ENCODE data around the gene C19orf12.

C19orf12 gene

GRCh38 chr19:29664753-29665214, 50.3 kb downstream of the C19orf12 start:
- FAIRE-seq (peak; percentile 63), DNase-seq (ENCODE audit: low spot score) (no peak)

DNA sequence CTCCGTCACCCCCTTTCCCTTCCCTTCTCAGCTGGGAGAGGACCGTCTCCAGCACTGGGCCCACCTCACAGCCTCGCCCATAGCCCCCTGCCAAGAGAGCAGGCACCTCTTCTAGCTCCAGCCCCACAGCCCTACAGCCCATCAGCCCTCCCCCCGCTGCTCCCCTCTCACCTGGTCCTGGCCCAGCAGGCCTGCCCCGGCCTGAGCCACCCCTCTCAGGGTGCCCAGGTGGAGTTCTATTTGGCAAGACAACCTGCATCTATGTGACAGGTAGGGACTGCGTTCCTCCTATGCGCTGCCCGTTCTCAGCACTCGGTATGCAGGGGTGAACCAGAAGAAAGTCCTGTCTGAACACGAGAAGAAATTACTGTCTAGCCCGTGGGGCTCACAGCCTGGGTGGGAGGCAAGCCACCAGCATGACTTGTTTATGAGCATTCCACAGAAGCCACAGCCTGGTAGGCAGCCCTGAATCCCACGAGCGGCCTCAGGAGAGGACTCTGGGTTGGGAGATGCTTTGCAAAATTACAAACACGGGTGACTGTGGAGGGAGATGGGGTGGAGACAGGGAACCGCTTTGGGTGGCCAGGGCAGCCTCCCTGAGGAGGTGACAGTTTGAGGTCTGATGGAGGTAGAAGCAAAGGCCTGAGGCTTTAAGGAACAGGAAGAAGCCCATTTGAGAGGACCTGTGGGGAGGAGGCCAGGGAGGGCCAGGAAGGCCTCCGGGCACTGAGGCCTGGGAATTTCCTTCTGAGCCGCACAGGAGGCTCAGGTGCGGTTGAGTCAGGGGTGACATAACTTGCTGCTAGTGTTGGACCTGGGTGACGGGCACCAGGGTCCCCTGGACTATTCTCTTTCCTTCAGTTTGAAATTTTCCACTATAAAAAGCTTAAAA, 51.0 kb downstream of the C19orf12 start:
- peak; percentile 72 for FAIRE-seq
- peak; percentile 30 for DNase-seq (ENCODE audit: low spot score)

- DNase-seq (ENCODE audit: low spot score) (peak; percentile 89), FAIRE-seq (peak; percentile 97)
Observed at GRCh38 chr19:29662604-29663404, 52.3 kb downstream of the C19orf12 start.

GRCh38 chr19:29662278-29662603, 52.8 kb downstream of the C19orf12 start:
- DNase-seq (ENCODE audit: low spot score) (no peak), FAIRE-seq (no peak)

GRCh38 chr19:29660835-29661234, 54.2 kb downstream of the C19orf12 start:
- DNase-seq (ENCODE audit: low spot score) (peak; percentile 4), FAIRE-seq (peak; percentile 89)

DNA sequence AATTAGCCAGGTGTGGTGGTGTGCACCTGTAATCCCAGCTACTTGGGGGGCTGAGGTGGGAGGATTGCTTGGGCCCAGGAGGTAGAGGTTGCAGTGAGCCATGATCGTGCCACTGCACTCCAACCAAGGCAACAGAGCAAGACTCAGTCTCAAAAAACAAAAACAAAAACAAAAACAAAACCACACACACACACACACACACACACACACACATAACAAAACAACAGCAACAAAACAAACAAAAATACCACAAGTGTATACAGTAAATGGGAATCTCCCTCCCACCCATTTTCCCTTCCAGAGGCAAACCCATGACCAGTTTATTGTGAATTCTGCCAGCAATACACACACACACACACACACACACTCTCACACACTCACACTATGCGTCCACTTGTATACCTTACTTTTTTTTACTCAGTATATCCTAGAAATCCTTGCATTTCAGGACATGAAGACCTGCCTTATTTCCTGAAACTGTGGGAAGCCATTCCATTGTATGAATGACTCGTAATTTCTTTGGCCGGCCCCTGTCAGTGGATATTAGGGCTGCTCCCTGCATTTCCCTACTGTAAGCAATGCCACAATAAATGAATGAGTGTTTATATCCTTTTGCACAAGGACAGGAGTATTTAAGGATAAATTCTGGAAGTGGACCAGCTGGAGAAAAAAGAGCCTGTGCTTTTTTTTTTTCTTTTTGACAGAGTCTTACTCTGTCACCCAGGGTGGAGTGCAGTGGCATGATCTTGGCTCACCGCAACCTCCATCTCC, 56.7 kb downstream of the C19orf12 start:
- peak; percentile 4 for DNase-seq (ENCODE audit: low spot score)
- peak; percentile 35 for FAIRE-seq

DNA sequence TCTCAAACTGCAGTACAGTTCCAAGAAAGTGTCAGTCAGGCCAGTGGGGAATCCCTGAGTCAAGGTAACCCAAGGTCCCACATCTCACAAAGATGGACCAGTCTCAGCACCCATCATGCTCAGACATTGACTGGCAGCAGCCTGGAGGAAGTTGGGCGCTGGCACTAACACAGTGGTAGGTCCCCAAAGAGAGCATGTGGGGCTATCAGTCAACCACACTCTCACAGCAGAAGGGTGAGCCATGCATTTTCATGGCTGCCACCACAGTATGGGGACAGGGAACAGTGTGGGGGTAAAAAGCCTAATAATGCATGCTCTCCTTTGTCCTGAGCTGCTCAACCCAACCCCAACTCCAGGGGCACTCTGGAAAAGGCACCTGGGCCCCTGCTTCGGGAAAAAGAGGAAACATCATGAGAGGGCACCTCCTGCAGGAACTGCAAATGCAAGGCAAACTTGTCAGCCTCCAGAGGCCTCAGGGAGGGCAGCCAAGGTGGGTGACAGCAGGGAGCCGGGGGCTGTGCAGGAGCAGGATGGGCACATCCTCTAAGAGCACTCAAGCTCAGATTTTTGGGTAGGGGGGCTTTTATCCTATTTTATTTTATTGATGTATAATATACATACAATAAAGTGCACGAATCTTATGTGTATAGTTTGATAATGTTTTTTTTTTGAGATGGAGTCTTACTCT, 59.3 kb downstream of the C19orf12 start:
- DNase-seq (ENCODE audit: low spot score) = no peak
- peak; percentile 91 for FAIRE-seq

GRCh38 chr19:29653398-29653797, 61.7 kb downstream of the C19orf12 start:
- FAIRE-seq (peak; percentile 72), DNase-seq (ENCODE audit: low spot score) (no peak)

DNA sequence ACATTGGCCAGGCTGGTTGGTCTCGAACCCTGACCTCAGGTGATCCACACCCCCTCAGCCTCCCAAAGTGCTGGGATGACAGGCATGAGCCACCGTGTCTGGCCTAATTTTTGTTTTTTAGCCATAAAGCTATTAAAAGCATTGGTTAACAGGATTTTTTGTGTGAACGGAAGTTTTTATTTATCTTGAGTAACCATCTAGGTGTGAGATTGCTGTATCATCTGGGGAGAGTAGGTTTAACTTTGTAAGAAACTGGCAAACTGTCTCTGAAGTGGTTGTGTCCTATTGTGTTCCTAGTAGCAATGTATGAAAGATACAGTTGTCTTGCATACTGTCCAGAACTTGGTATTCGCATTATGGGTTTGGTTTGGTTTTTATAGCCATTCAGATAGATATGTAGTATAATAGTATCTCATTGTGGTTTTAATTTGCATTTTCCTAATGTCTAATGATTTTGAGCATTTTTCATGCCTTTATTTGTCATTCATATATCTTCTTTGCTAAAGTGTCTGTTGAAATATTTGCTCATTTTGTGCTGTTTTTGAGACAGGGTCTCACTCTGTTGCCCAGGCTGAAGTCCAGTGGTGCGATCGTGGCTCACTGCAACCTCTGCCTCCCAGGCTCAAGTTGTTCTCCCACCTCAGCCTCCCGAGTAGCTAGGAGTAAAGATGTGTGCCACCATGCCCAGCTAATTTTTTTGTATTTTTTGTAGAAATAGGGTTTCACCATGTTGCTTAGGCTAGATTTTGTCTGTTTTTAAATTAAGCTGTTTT, 63.3 kb downstream of the C19orf12 start:
- FAIRE-seq = no peak
- DNase-seq (ENCODE audit: low spot score) = no peak

- FAIRE-seq (no peak), DNase-seq (ENCODE audit: low spot score) (peak; percentile 3)
Observed at GRCh38 chr19:29650772-29651387, 64.2 kb downstream of the C19orf12 start.

Measured in urothelium cell line (cell line).